ENCODE measurements around the gene OR4K17. TPM values are rescaled to one million over a fixed set of nuclear protein-coding genes. Genes with fewer than 3 reads are reported as not detected.
"Not testable (repeated sequence)": the region's sequence is repeated elsewhere in the genome, so short reads cannot be mapped to it uniquely, and the experiment has no call there.

The OR4K17 gene, protein sequence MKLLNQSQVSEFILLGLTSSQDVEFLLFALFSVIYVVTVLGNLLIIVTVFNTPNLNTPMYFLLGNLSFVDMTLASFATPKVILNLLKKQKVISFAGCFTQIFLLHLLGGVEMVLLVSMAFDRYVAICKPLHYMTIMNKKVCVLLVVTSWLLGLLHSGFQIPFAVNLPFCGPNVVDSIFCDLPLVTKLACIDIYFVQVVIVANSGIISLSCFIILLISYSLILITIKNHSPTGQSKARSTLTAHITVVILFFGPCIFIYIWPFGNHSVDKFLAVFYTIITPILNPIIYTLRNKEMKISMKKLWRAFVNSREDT
- not detected in 2 replicates for total RNA-seq

- DNase-seq = no peak
Measured at GRCh38 chr14:20110438-20110837, at the start of gene OR4K17. Gene OR4K17, plus strand, starts transcription at chr14:20110739. Its CDS starts 6,761 bp downstream, at chr14:20117500.

DNA sequence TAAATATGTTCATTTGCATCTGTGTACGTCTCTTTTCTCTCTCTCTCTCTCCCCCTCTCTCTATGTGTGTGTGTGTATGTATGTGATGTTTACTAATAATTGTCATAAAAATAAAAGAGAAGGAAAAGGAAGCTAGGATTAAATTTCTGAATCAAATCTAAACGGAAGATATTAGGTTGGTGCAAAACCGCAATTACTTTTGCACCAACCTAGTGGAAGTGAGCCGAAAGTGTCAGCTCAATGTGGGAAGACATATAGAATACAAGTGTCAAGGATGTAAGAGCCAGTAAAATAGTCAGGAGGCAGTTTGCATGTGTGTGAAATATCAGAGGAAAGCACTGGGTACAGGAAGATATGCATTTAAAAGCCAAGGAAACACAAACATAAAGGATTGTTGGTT, 18.5 kb upstream of the OR4K17 start:
- DNase-seq = no peak

GRCh38 chr14:20093442-20093841, 17.1 kb upstream of the OR4K17 start:
- no peak for DNase-seq

DNA sequence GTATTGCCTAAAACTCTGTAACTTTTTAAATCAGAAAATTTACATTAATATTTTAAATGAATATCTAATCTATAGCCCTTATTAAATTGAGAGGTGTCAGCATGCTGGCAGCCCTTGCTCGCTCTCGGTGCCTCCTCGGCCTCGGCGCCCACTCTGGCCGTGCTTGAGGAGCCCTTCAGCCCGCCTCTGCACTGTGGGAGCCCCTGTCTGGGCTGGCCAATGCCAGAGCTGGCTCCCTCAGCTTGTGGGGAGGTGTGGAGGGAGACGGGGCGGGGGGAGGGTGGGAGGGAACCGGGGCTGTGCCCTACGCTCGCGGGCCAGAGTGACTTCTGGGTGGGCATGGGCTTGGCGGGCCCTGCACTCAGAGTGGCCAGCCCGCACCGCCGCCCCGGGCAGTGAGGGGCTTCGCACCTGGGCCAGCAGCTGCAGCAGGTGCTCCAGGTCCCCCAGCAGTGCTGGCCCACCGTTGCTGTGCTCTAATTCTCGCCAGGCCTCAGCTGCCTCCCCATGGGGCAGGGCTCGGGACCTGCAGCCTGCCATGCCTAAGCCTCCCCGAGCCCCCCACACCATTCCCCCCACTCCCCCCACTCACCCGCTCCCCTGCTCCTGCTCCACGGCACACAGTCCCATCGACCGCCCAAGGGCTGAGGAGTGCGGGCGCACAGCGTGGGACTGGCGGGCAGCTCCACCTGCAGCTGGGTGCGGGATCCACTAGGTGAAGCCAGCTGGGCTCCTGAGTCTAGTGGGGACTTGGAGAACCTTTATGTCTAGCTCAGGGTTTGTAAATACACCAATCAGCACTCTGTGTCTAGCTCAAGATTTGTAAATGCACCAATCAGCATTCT, 11.4 kb upstream of the OR4K17 start:
- not testable (repeated sequence) for DNase-seq

- DNase-seq = no peak
Measured at GRCh38 chr14:20112321-20112720, 1.8 kb downstream of the OR4K17 start.

GRCh38 chr14:20116748-20117147, 6.2 kb downstream of the OR4K17 start:
- DNase-seq = no peak

GRCh38 chr14:20118795-20119194, 8.3 kb downstream of the OR4K17 start:
- DNase-seq = no peak

DNA sequence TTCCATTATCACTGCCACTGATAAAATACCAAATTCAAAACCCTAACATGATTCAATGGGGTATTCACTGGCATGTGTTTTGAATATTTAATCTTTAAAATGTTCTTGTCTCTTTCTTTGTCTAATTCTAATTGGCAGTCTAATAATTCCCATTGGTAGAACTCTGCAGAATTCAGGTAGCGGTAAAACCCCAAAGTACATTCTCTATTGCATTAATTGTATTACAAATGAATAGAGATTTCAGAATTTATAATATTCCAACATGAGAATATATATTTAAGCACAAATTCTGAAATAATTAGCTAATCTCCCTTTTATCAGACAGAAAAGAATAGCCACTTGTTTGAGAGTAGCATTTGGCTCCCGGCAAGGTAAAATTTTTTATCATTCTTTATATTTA, 28.0 kb downstream of the OR4K17 start, which contains the start of gene OR4N5:
OR4N5 (plus strand) TSS at position 301 of the 400 bp plus-strand sequence. CDS start 4,916 bp downstream, outside the sequence.
- DNase-seq = no peak

GRCh38 chr14:20143911-20144310, 33.4 kb downstream of the OR4K17 start:
- no peak for DNase-seq

GRCh38 chr14:20144820-20145219, 34.3 kb downstream of the OR4K17 start:
- DNase-seq = no peak

GRCh38 chr14:20164462-20164861, 53.9 kb downstream of the OR4K17 start:
- no peak for DNase-seq

DNA sequence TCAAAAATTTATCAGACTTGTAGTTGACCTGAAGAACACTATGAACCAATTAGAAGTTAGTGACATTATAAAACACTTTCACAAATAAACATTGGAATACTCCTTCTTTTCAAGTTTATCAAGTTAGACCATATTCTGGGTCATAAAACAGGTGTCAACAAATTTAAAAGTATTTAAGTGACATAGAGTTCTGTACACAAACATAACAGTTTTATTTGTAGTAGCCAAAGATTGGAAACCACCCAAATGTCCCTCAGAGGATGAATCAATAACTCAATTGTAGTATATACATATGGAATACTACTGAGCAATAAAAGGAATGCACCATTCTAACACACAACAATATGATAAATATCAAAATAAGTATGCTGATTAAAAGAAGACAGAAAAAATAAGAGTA, 56.6 kb downstream of the OR4K17 start:
- DNase-seq = no peak

- DNase-seq = not testable (repeated sequence)
Measured at GRCh38 chr14:20169852-20170251, 59.3 kb downstream of the OR4K17 start.

Other genes starting within 250 kb of the OR4K17 start
- gene OR4K2, start 235.6 kb upstream of the OR4K17 start, total RNA-seq = not detected in 2 replicates
- gene OR4K5, start 190.1 kb upstream of the OR4K17 start, total RNA-seq = not detected in 2 replicates
- gene OR4K1, start 179.8 kb upstream of the OR4K17 start, total RNA-seq = not detected in 2 replicates
- not detected in 2 replicates for gene OR4K15, start 135.1 kb upstream of the OR4K17 start, total RNA-seq
- gene OR4Q2, start 108.6 kb upstream of the OR4K17 start, total RNA-seq = not detected in 2 replicates
- not detected in 2 replicates for gene OR4K14, start 91.4 kb upstream of the OR4K17 start, total RNA-seq
- gene OR4K13, start 74.7 kb upstream of the OR4K17 start, total RNA-seq = not detected in 2 replicates
- gene OR4L1, start 50.7 kb upstream of the OR4K17 start, total RNA-seq = not detected in 2 replicates
- gene OR4N5, start 28.1 kb downstream of the OR4K17 start, total RNA-seq = not detected in 2 replicates
- not detected in 2 replicates for gene OR11G2, start 80.2 kb downstream of the OR4K17 start, total RNA-seq
- gene OR11H6, start 113.0 kb downstream of the OR4K17 start, total RNA-seq = not detected in 2 replicates
- not detected in 2 replicates for gene OR11H7, start 118.2 kb downstream of the OR4K17 start, total RNA-seq
- gene OR11H4, start 128.5 kb downstream of the OR4K17 start, total RNA-seq = not detected in 2 replicates
- 30.5 and 31.8 TPM in 2 replicates for gene TTC5, start 195.2 kb downstream of the OR4K17 start, total RNA-seq
- gene CCNB1IP1, start 222.5 kb downstream of the OR4K17 start, total RNA-seq = 30.8 and 33.0 TPM in 2 replicates
- gene PARP2, start 232.9 kb downstream of the OR4K17 start, total RNA-seq = 7.1 and 9.0 TPM in 2 replicates